CD8-positive, alpha-beta memory T cell (primary cell): Measurements from ENCODE around the gene GID8. TPM values are rescaled to one million over a fixed set of nuclear protein-coding genes. Genes with fewer than 3 reads are reported as not detected.
A peak's percentile ranks its signal among the peaks of the same experiment; 100 is the strongest.

ENCODE experiments used
- CTCF ChIA-PET: fragments of 350-600 bp; sonication (Branson Sonifier 250); formaldehyde crosslinking; loops from one replicate; lab custom pipeline; 2021; ENCODE audit warnings: antibody characterized with exemption; lab: Charles Lee
- POLR2A ChIA-PET: fragments of 350-600 bp; sonication (Branson Sonifier 250); formaldehyde crosslinking; loops from one replicate; lab custom pipeline; 2021; ENCODE audit warnings: antibody characterized with exemption; lab: Charles Lee
- DNase-seq, 5 donors: peaks; one replicate each; pipeline versions ENCODE4 v3.0.0 to v3.0.0-alpha.2; 2020 to 2022; ENCODE audit warnings: mixed read lengths in 1 of 5
- H3K27ac ChIP-seq: one replicate; pipeline ENCODE4 v1.7.0; 2013; ENCODE audit warnings: low read depth, mild to moderate bottlenecking, low read length, moderate library complexity
- H3K27me3 ChIP-seq: 2 replicates; pipeline ENCODE4 v1.7.0; 2013; ENCODE audit warnings: low read length, mild to moderate bottlenecking; ENCODE audit not compliant: insufficient read depth, poor library complexity, severe bottlenecking
- H3K36me3 ChIP-seq: 2 replicates; pipeline ENCODE4 v1.7.0; 2013; ENCODE audit warnings: mild to moderate bottlenecking, low read length, moderate library complexity; ENCODE audit not compliant: insufficient read depth
- H3K4me1 ChIP-seq: 2 replicates; pipeline ENCODE4 v1.7.0; 2013; ENCODE audit warnings: mild to moderate bottlenecking, low read length, moderate library complexity; ENCODE audit not compliant: insufficient read depth
- H3K4me3 ChIP-seq: 2 replicates; pipeline ENCODE4 v1.7.0; 2013; ENCODE audit warnings: mild to moderate bottlenecking, low read length
- H3K9me3 ChIP-seq: 2 replicates; pipeline ENCODE4 v1.7.0; 2013; ENCODE audit warnings: mild to moderate bottlenecking, low read length
- H3K27ac Mint-ChIP-seq, 8 donors: one replicate each; pipeline ENCODE4 v1.8.0; 2020 to 2021; ENCODE audit warnings: mixed read lengths in 8 of 8, mild to moderate bottlenecking in 6 of 8, inconsistent platforms in 3 of 8, moderate library complexity in 3 of 8
- H3K27me3 Mint-ChIP-seq, 2 donors: one replicate each; pipeline ENCODE4 v1.8.0; 2020 to 2021; ENCODE audit warnings: mixed read lengths in 2 of 2, mild to moderate bottlenecking in 1 of 2, moderate library complexity in 1 of 2
- H3K36me3 Mint-ChIP-seq, 3 donors: one replicate each; pipeline ENCODE4 v1.8.0; 2020 to 2021; ENCODE audit warnings: mixed read lengths in 3 of 3, inconsistent platforms in 1 of 3, mild to moderate bottlenecking in 1 of 3
- H3K4me1 Mint-ChIP-seq, 3 donors: one replicate each; pipeline ENCODE4 v1.8.0; 2020 to 2021; ENCODE audit warnings: mixed read lengths in 3 of 3, inconsistent platforms in 1 of 3, mild to moderate bottlenecking in 1 of 3
- H3K4me3 Mint-ChIP-seq, 7 donors: one replicate each; pipeline ENCODE4 v1.8.0; 2020 to 2021; ENCODE audit warnings: mixed read lengths in 7 of 7, mild to moderate bottlenecking in 6 of 7, moderate library complexity in 4 of 7, inconsistent platforms in 2 of 7
- H3K9me3 Mint-ChIP-seq, 5 donors: one replicate each; pipeline ENCODE4 v1.8.0; 2020 to 2022; ENCODE audit warnings: mixed read lengths in 5 of 5, mild to moderate bottlenecking in 3 of 5, moderate library complexity in 2 of 5, inconsistent platforms in 1 of 5
- polyA plus RNA-seq: library from polyadenylated mRNA; unstranded; fragments of 300-500 nt; fragmentation: Illumina TruSeq; gene quantifications from one replicate; pipeline ENCODE4 v1.2.3, GENCODE V29; 2021
- total RNA-seq, 2 experiments: library from RNA; stranded (reverse); gene quantifications; one replicate each; pipeline ENCODE4 v1.2.3, GENCODE V29; 2021

Gene GID8
- total and polyA plus RNA-seq, 3 experiments from 2014 or later, result 19.0 to 45.5 (median 44.9) TPM

- POLR2A ChIA-PET, result interaction anchor here (1.2 to 4.4 kb wide), 4 partner anchors 9 to 67 kb away, joined by 3 to 30 read pairs (median 5); partner anchors contain the start of genes GID8 and TCFL5
- CTCF ChIA-PET, result interaction anchor here (1.6 to 4.5 kb wide), 6 partner anchors 8 to 27 kb away, joined by 5 to 38 read pairs (median 7); partner anchors contain the start of genes GID8 and SLC17A9
- DNase-seq, result peak in 1 of 5 donors; percentile 15
- no peaks in the 10 kb centered on the region for H3K9me3 Mint-ChIP-seq
- peaks cover 0 to 1% of the 10 kb centered on the region in 2 donors for H3K27me3 Mint-ChIP-seq
- H3K4me3 Mint-ChIP-seq, result peak overlapping the region; percentile 91 to 98 (median 94)
- H3K27me3 ChIP-seq, result no peaks in the 10 kb centered on the region
- H3K4me1 Mint-ChIP-seq, result peaks cover 54 to 64% (median 59%) of the 10 kb centered on the region in 3 donors
- H3K36me3 ChIP-seq, result no peaks in the 10 kb centered on the region
- H3K9me3 ChIP-seq, result no peaks in the 10 kb centered on the region
- H3K27ac ChIP-seq, result peak overlapping the region; percentile 53
- H3K4me1 ChIP-seq, result peaks cover 47% of the 10 kb centered on the region
- peak overlapping the region; percentile 43 to 98 (median 95) for H3K27ac Mint-ChIP-seq
- peaks cover 0 to 25% (median 0%) of the 10 kb centered on the region in 3 donors for H3K36me3 Mint-ChIP-seq
- H3K4me3 ChIP-seq, result peak overlapping the region; percentile 90
Measured at GRCh38 chr20:62928246-62928939, 9.6 kb upstream of the GID8 start.

DNA sequence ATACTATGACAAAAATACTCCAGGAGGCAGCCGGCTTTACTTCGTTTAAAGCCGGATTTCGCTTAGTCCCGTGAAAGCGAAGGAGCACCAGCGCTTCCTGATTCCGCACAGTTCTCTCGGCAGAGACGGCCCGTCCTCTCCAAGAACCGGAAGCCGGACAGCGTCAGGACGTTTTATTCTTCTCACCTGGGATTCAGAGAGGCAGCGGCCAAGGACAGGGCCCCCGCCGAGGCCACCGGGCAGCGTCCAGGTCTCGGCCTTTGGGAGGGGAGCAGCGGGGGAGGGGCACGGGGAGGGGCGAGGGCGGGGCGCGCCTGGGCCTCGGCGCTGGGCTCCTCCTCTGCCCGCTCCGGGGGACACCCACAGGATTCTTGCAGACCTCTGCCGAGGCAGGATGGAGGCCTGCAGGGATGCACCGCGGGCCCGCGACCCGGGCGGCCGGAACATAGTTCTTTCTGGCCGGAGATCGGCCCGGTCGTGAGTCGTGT lies 8.9 kb upstream of the GID8 start:
- peak overlapping the region; percentile 53 for H3K27ac ChIP-seq
- no peaks in the 10 kb centered on the region for H3K36me3 ChIP-seq
- CTCF ChIA-PET, result interaction anchor here (0.8 to 4.5 kb wide), 2 partner anchors 8 kb away, joined by 3 to 38 read pairs; partner anchors contain the start of gene GID8
- Mint-ChIP-seq H3K4me3 (peak overlapping the region; percentile 91 to 98 (median 94)), H3K36me3 (peaks cover 0 to 27% (median 0%) of the 10 kb centered on the region in 3 donors), H3K4me1 (peaks cover 47 to 57% (median 52%) of the 10 kb centered on the region in 3 donors), H3K27ac (peak overlapping the region; percentile 86 to 98 (median 94)), H3K9me3 (no peaks in the 10 kb centered on the region), H3K27me3 (peaks cover 0 to 1% of the 10 kb centered on the region in 2 donors)
- DNase-seq, result peak; percentile 34 to 68 (median 51)
- no peaks in the 10 kb centered on the region for H3K27me3 ChIP-seq
- peak overlapping the region; percentile 90 for H3K4me3 ChIP-seq
- H3K4me1 ChIP-seq, result peaks cover 40% of the 10 kb centered on the region
- no peaks in the 10 kb centered on the region for H3K9me3 ChIP-seq
- POLR2A ChIA-PET, result no interaction called here

- Histone ChIP-seq H3K4me1 (peaks cover 54% of the 10 kb centered on the region), H3K27ac (no peak overlapping the region), H3K27me3 (no peaks in the 10 kb centered on the region), H3K36me3 (peaks cover 8% of the 10 kb centered on the region), H3K9me3 (no peaks in the 10 kb centered on the region), H3K4me3 (no peak overlapping the region)
- Mint-ChIP-seq H3K4me1 (peaks cover 35 to 41% (median 38%) of the 10 kb centered on the region in 3 donors), H3K9me3 (no peaks in the 10 kb centered on the region), H3K36me3 (peaks cover 0 to 20% (median 0%) of the 10 kb centered on the region in 3 donors), H3K4me3 (peak overlapping the region in 1 of 7 donors; percentile 3), H3K27ac (peak overlapping the region in 3 of 8 donors; percentile 50 to 98 (median 65)), H3K27me3 (no peaks in the 10 kb centered on the region)
- DNase-seq, result no peak
- CTCF ChIA-PET, result interaction anchor here (1.1 kb wide), 1 partner anchor 11 kb away, joined by 3 read pairs; no protein-coding TSS in a partner anchor
- POLR2A ChIA-PET, result no interaction called here
Measured at GRCh38 chr20:62931464-62931863, 6.5 kb upstream of the GID8 start.

DNA sequence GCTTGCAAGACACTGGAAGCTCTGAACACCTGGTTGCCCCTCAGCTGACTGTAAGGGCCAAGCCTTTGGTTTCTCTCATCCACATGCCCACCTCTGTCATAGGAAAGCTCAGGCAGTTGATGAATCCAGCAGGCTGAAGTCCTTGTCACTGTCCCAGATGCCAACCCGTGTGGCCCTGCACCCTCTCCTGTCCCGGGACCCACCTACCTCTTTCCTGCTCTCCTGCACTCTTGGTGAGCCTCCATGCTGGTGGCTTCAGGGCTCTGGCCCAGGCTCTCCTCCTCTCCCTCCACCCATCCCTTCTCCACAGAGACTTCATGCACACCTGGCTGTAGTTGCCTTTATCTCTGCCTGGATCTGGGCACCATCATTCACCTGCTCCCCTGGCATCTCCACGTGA lies 4.0 kb upstream of the GID8 start:
- no peaks in the 10 kb centered on the region for H3K9me3 ChIP-seq
- H3K36me3 ChIP-seq, result peaks cover 8% of the 10 kb centered on the region
- H3K4me1 ChIP-seq, result peaks cover 40% of the 10 kb centered on the region
- ChIA-PET CTCF (interaction anchor here (1.7 to 2.0 kb wide), 2 partner anchors 34 to 39 kb away, joined by 4 to 6 read pairs; no protein-coding TSS in a partner anchor), POLR2A (interaction anchor here (1.9 kb wide), 1 partner anchor 9 kb away, joined by 11 read pairs; no protein-coding TSS in a partner anchor)
- no peak overlapping the region for H3K4me3 ChIP-seq
- no peak for DNase-seq
- H3K36me3 Mint-ChIP-seq, result peaks cover 0 to 24% (median 0%) of the 10 kb centered on the region in 3 donors
- no peak overlapping the region for H3K27ac Mint-ChIP-seq
- H3K9me3 Mint-ChIP-seq, result no peaks in the 10 kb centered on the region
- H3K4me3 Mint-ChIP-seq, result no peak overlapping the region
- no peaks in the 10 kb centered on the region for H3K27me3 Mint-ChIP-seq
- H3K27me3 ChIP-seq, result no peaks in the 10 kb centered on the region
- no peak overlapping the region for H3K27ac ChIP-seq
- H3K4me1 Mint-ChIP-seq, result peaks cover 24 to 33% (median 32%) of the 10 kb centered on the region in 3 donors

DNA sequence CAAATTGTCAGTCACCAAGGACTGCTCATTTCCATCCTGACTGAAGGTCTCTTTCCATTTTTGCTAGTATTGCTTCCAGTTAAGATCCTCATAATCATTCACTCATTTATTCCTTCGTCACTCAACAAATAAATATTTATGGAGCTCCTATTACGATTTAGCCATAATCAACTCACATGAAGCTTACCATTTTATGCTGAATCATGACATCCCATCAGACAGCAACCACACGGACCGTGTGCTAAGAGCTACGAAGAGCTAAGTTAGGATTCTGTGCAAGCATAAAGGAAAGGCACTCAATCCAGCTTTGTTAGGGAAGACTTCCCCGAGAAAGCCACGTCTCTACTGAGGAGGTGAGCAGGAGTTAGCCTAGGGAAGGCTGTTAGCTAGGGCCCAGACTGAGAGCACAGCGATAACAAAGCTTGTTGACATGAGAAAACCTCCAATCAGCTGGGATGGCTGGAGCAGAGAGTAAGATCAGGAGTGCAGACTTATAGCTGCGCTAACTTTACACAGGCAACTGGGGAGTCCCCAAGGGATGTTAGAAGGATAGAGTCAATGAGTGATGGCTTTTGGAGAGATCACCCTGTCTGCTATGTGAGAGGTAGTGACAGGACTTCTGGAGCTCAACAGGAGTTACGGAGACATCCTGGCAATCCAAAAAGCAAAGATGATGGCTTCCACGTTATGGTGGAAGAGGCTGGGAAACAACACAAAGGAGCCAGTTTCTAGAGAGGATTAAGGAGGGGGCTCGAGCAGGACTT lies 2.6 kb upstream of the GID8 start:
- peaks cover 0 to 27% (median 0%) of the 10 kb centered on the region in 3 donors for H3K36me3 Mint-ChIP-seq
- peaks cover 8% of the 10 kb centered on the region for H3K36me3 ChIP-seq
- CTCF ChIA-PET, result interaction anchor here (1.5 to 4.6 kb wide), 5 partner anchors 9 to 37 kb away, joined by 4 to 38 read pairs (median 7); partner anchors contain the start of gene DIDO1
- H3K27me3 ChIP-seq, result no peaks in the 10 kb centered on the region
- no peaks in the 10 kb centered on the region for H3K9me3 Mint-ChIP-seq
- no peaks in the 10 kb centered on the region for H3K27me3 Mint-ChIP-seq
- peaks cover 26 to 33% (median 31%) of the 10 kb centered on the region in 3 donors for H3K4me1 Mint-ChIP-seq
- H3K9me3 ChIP-seq, result no peaks in the 10 kb centered on the region
- no peak overlapping the region for H3K4me3 Mint-ChIP-seq
- H3K4me1 ChIP-seq, result peaks cover 43% of the 10 kb centered on the region
- POLR2A ChIA-PET, result interaction anchor here (1.0 to 1.9 kb wide), 3 partner anchors 9 to 17 kb away, joined by 3 to 11 read pairs (median 5); no protein-coding TSS in a partner anchor
- no peak overlapping the region for H3K27ac ChIP-seq
- no peak overlapping the region for H3K27ac Mint-ChIP-seq
- no peak for DNase-seq
- no peak overlapping the region for H3K4me3 ChIP-seq

DNA sequence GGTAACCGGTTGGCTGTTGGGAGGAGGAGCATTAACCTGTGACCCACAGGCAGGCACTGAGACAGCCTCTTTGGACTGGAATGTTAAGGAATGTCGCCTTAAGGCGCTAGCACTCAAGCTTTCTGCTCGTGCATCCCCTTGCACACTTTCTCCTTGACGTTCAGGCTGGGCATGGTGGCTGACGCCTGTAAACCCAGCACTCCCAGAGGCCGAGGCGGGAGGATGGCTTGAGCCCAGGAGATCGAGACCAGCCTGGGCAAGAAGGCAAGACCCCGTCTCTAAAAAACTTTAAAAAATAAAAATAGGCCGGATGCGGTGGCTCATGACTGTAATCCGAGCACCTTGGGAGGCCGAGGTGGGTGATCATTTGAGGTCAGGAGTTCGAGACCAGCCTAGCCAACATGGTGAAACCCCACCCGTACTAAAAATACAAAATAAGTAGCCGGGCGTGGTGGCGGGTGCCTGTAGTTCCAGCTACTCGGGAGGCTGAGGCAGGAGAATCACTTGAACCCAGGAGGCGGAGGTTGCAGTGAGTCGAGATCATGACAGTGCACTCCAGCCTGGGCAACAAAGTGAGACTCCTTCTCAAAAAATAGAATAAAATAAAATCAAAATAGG lies 1.9 kb upstream of the GID8 start:
- Histone ChIP-seq H3K4me1 (peaks cover 49% of the 10 kb centered on the region), H3K27me3 (no peaks in the 10 kb centered on the region), H3K36me3 (peaks cover 8% of the 10 kb centered on the region), H3K9me3 (no peaks in the 10 kb centered on the region), H3K27ac (no peak overlapping the region), H3K4me3 (no peak overlapping the region)
- Mint-ChIP-seq H3K36me3 (peaks cover 0 to 31% (median 0%) of the 10 kb centered on the region in 3 donors), H3K4me3 (peak overlapping the region in 3 of 7 donors; percentile 81 to 98 (median 94)), H3K4me1 (peaks cover 25 to 35% (median 34%) of the 10 kb centered on the region in 3 donors), H3K9me3 (no peaks in the 10 kb centered on the region), H3K27me3 (no peaks in the 10 kb centered on the region), H3K27ac (no peak overlapping the region)
- ChIA-PET POLR2A (interaction anchor here (1.1 to 2.5 kb wide), 3 partner anchors 10 to 18 kb away, joined by 3 to 30 read pairs (median 11); partner anchors contain the start of gene DIDO1), CTCF (interaction anchor here (1.1 to 4.6 kb wide), 6 partner anchors 9 to 32 kb away, joined by 5 to 38 read pairs (median 7); partner anchors contain the start of genes DIDO1 and SLC17A9)
- DNase-seq, result no peak
